PC-9 (cell line): Measurements from ENCODE around the gene CALB2.

Experiments used
- CTCF ChIP-seq: fragments of 200-600 bp; sonication (generic); conservative IDR thresholded peaks from 2 replicates; pipeline ENCODE4 v1.6.1; 2017; ENCODE audit warnings: mixed run types, antibody characterized with exemption, mild to moderate bottlenecking, moderate library complexity
- EZH2 ChIP-seq: fragments of 200-600 bp; sonication (generic); IDR thresholded peaks from 2 replicates; pipeline ENCODE4 v1.8.0; 2017; ENCODE audit warnings: antibody characterized with exemption, low read depth

DNA sequence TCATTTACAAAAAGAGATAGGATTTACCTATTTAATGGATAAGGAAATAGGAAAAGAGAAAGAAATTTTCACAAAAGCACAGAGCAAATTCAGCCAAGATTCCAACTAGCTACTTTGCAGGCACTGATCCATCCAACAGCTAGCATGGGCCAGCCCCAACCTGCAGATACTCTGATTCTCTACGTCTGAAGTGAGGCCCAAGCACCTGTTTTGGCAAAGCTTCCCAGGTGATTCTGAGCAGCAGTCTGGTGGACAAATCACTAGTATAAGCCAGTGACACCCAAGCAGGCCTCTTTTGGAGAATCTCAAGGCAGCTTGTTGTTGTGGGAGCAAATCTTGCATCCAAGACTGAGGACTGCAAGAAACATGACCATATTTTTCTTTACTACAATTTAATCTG, 20.9 kb upstream of the CALB2 start:
- TF ChIP-seq CTCF, result no peak
- TF ChIP-seq EZH2, result no peak
